RKO (cell line): ENCODE results near the gene GLIS1.
A peak's percentile ranks its signal among the peaks of the same experiment; 100 is the strongest.

Experiments used
- DNase-seq: peaks from one replicate; pipeline ENCODE4 v3.0.0-alpha.2; 2016; ENCODE audit warnings: low spot score

GLIS1 gene

GRCh38 chr1:53638360-53639035, 100.5 kb downstream of the GLIS1 start:
- DNase-seq: no peak

DNA sequence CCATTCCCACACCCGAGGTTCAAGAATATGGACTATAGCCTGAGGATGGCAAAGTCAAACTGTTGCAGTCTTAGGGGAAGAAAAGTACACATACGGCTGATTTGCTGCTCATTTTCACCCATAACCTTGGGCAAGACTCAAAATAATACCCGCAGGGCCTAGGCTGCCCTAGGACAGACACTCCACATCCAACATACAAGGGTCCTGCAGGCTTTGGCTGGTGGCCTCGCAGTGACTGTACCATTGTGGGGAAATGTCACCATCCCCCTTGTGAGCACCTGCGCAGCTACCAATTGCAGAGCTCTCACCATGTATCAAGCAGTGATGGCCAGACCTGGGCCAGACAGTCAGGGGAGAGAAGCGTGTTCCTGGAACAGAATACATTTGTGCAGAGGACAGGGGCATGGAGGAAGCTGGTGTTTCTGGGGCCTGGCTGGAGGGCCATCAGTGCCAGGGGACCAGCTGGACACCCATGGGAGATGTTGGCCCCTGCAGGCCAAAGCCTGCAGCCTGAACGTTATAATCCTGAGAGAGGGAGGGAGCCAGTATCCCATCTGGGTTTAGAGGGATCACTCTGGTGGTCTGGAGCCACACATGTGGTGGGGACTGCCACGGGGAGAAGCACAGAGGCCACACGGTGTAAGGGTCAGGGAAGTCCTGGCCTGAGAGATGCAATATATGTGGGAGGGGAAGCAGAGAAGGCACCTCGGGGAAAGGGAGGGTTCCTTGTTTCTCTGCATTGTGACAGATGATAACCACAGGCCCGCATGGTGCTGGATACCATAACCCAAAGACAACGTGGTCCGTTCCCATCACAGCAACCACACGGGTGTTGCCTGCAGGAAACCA, 101.2 kb downstream of the GLIS1 start:
- DNase-seq: no peak

GRCh38 chr1:53636621-53637171, 102.3 kb downstream of the GLIS1 start:
- no peak for DNase-seq

DNA sequence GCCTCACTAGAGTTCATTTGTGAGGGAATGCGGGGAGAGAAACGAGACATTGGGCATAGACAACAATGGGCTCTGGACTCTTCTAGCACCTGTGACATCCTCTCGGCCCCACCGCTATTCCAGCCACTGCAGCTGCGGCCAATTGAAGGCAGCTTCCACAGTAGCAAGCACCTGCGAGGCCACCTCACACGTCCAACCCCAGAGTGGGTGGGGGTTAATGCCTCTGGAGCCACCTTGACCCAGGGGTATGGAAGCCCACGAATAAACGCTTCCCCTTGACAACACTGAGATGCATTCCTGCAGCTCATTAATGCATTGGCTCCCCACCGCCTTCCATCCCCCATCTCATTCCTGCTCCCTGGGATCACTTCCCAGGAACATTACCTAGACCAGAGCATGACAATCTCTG, 104.4 kb downstream of the GLIS1 start:
- no peak for DNase-seq

- DNase-seq: no peak
Observed at GRCh38 chr1:53633073-53633704, 105.8 kb downstream of the GLIS1 start.

GRCh38 chr1:53631622-53632310, 107.2 kb downstream of the GLIS1 start:
- no peak for DNase-seq

GRCh38 chr1:53629101-53629691, 109.8 kb downstream of the GLIS1 start:
- no peak for DNase-seq

GRCh38 chr1:53628286-53628955, 110.5 kb downstream of the GLIS1 start:
- no peak for DNase-seq

DNA sequence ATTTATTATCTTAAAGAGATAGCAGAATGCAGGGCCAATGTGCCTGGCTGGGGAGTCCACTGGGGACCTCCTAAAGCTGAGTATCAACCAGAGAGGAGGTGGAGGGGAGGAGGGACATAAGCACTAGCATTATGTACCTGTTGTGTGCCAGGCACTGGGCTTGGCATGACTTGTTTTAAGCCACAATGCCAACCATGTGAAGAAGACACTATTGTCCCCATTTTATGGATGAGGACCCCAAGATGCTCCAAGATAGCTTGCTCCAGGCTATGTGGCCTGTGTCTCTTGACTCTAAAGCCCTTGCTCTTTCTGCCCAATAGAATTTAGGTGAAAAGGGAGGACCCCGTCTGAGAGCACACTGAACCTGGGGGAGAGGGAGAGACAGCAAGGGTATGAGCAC, 111.3 kb downstream of the GLIS1 start:
- DNase-seq: no peak

DNA sequence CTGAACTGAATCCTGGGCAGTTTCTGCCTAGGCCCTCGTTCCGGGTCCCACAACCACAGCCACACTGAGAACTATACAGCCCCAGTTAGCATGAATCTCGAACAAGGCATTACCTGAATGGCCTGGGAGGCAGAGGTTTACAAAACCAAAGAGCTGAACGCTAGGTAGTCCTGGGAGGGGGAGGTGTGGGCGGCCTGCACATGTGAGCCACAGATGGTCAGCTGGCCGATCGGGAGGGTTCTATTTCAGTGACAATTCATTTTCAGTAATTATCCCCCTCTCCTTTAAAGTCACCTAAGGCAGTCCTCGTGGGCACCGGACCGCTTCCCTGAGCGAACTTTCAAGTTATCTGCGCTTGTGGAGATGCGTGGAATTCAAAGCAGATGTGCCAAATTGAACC, 111.9 kb downstream of the GLIS1 start:
- no peak for DNase-seq

DNA sequence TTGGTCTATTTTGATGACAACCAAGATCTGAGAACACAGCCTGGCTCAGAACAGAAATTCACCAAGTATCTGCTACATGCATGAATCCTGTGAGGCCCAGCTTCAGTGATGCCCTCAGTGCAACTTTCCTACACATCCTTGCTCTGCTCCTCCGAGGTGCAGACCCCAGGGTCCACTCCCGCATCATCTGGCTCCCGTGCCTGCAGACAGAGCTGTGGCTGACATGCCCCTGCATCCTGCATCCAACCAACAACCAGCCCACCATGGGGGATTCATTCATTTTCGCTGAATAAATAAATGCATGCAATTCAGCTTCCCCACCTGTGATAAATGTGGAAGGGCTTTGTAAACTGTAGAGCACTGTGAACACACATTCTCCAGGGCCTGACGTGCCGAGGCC, 112.3 kb downstream of the GLIS1 start:
- DNase-seq: no peak

DNA sequence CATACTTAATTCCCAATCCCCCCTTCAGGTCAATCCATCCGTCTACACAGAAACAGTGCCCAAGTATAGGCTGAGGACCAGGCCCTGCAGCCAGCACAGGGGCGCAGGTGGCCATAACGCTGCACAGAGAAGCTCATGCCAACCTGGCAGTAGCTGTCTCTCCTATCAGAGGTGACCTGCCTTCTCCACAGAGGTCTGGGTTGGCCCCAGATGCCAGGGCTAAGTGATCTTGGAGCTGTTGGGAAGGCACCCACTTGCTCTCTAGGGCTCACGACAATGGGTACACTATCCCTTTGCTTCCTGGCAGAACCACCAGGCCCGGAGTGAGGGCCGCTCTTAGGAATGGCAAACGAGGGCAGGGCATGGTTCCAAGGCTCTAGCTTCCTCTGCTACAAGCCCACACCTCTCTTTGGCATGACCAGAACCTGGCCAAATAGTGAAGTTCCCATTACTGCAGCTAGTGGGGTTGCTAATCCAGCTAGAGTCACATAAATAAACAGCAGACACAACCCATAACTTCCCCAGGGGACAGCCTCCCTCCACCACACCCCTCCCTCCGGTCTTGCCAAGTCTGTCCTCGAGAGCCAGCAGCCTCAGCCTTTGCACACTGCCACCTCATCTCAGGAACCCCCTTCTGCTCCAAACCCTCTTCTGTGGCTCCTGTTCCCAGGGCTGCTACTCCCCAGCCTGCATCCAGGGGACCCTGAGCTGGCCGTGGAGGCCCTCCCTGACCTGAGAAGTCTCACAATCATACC, 113.0 kb downstream of the GLIS1 start:
- DNase-seq: no peak

- DNase-seq: no peak
Observed at GRCh38 chr1:53625049-53625448, 113.9 kb downstream of the GLIS1 start.

GRCh38 chr1:53622531-53622930, 116.4 kb downstream of the GLIS1 start:
- no peak for DNase-seq

DNA sequence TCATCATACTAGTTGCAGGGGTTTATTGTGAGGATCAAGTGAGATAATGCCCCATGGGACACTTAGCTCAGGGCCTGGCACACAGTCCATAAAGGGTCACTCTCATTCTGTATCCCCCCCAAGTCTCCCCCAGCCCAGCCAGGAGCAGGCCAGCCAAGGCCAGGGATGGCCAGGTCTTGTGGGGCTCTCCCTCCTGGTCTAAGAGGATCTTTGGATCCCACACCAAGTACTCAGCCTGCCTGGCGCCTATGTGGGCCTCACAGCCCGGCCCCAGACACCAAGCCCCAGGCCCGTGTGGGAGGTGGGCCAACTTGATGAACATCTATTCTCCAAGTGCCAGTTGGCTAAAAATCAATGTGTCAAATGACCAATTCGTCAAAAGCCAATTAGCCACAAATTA, 117.8 kb downstream of the GLIS1 start:
- DNase-seq: no peak

GRCh38 chr1:53620061-53620855, 118.7 kb downstream of the GLIS1 start:
- DNase-seq: peak; percentile 9

- no peak for DNase-seq
Observed at GRCh38 chr1:53619367-53620060, 119.5 kb downstream of the GLIS1 start.

GRCh38 chr1:53618500-53619366, 120.2 kb downstream of the GLIS1 start:
- DNase-seq: no peak
